HG03095 (cell line): ENCODE results near the gene OR4D6.

ENCODE experiments used
- ATAC-seq: cut with Tn5 transposase; IDR thresholded peaks from one replicate; pipeline ENCODE4 v1.9.1; 2021; ENCODE audit warnings: moderate library complexity; ENCODE audit not compliant: unreplicated experiment

Gene OR4D6

GRCh38 chr11:59503276-59503675 is 46.5 kb downstream of the OR4D6 start, which contains the start of gene OR4D11:
OR4D11 (plus strand) TSS chr11:59503576; CDS start chr11:59503576, 0 bp downstream.
- no peak for ATAC-seq
